Measurements from ENCODE around the gene SPATS2L. TPM values are rescaled to one million over a fixed set of nuclear protein-coding genes. Genes with fewer than 3 reads are reported as not detected.

Gene SPATS2L
- total RNA-seq, 1 experiment from 2014 or later: 66.2 TPM

DNA sequence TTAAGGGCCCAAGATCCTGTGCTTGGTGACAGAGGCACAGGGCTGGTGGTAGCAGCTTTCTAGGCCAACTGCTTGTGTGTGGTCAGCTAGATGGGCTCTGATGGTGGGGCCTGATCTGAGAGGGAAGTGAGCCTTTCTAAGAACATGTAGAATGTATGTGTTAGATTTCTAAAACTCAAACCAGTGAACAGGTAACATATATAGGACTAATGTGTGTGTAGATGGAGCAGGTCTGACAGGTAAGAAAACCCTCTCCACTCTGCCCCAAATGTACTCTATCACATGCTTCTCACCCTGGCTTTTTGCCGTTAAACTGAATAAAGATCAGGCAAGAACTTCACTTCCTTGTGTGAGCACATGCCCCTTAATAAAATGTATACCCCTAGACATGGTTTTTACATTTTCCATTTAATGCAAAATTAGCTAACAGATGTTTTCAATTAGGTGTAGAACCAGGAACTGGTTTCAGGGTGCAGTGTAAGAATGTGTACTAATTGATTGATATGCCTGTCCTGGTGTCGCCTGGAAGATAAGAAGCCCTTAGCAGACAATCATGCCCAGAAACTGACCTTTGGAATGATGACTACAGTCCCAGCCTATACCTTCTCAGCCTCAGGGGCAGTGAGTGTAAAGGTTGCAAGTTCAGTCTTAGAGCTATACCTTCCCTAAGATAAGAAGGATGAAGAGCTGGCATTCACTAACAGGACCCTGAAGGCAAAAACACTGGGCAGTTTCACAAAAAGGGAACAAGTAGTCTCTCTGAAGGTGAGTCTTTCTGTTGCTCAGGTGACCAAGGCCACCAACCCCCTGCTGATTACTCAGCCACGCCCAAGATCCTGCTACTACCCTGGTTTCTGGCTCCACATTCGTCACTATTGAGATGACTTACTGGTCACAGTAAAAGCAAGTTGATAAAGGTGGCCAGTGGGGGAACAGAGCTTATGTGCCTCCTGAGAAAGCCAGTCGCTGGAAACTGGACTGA lies 71.2 kb downstream of the SPATS2L start:
- peak; percentile 18 for DNase-seq (ENCODE audit: low read depth)

DNA sequence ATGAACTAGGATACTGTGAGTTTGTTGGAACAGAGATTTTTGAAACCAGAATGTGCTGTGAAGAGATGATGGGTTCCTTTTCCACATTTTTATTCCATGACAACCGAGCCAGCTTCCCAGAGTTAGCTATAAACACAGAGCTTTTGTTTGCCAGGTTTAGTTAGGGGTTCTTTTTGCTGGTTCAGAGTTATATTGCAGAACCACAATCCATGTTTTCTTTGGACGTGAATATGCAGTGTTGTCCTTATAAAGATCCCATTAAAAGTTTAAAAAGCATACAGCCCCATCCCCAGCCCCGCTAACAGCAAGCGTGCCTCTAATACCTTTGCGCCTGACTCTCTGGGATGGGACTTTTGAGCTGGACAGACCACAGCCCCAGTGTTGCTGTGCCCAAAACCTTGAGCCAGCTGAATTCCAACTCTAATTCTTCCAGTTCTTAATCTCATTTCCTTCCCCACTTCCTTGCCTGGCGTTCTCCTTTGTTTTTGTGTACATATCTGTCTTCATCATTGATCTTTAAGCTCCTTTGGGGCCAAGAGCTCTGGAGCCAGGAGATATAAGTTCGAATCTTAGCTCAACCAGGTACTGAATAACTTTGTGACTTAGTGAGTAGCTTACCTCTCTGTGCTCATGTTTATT lies 72.3 kb downstream of the SPATS2L start:
- peak; percentile 26 for DNase-seq (ENCODE audit: low read depth)

DNA sequence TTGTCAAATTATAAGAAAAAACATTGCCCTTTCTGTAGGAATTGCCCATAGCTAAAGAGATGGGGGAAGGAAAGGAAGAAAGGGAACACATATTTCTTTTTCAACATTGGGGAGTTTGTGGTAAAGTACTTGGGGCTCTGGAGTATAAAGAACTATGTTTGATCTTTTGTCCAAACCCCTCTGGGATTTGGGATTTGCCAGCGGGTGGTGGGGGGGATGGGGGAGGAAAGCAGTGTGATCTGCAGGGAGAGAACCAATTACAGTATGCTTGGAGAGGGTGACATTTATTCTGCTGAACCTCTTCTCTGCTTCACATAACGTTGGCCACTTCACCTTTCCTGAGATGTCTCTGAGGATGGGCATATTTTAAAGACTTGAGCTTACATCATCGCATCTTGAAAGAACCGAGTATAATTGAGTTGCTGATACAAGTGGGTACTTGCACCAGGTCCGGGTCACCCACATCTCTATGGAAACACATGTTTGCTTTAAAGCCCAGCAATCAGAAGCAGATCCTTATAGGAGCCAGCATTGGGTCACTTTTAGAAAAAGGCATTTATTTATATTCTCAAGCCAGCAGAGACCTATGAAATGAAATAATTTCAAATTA lies 73.1 kb downstream of the SPATS2L start:
- no peak for DNase-seq (ENCODE audit: low read depth)

DNA sequence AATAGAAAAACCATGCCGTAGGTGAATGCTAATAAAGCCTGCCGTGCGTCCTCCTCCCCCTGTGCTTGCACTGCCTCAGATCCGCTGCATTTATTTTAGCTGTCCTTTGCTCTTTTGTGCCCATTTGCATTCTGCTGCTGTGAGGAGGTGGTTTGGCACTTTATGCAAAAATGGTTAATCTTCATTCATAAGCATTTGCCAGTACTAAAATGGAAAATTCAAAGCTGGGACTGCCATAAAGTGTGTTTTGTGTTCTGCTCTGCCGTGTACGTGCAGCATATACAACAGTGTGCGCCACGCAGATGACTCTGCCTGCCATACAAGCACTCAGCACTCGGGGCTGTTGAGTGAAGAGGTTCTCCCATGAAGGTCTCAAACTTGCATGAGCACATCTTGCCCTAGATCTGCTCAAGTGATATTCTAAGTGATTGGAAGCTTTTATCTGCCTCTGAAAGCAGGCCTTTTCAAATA lies 73.6 kb downstream of the SPATS2L start:
- DNase-seq (ENCODE audit: low read depth): no peak

DNA sequence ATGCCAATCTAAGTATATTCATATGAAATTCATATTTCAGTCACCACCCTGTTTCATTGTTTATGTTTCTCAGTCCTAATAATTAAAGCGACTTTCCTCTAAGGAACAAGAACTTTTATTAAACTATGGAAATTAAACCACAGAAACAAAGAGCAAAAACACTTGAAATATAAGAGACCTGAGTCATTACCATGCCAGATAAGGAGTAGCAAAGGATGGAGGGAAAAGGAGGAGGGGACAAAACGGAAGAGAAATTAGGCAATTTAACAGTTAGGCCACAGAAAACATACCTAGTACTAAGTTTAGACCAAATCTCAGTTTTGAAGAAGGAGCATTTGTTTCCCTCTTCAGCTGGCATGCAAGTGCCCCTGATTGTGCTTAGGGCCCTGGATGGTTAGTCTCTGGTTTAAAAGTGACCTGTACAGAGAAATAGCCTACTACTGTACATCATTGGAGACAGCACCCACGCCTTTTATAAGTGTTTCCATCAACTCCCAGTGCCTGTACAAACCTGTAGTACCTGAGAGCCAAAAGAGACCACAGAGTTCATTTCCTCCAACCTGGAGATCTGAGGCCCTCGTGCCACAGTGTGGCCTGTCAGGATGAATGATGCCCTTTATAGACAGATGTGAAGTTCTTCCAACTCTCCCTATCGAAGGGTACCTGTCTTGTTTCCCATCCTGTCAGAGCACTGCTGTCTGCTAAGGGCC lies 74.5 kb downstream of the SPATS2L start:
- DNase-seq (ENCODE audit: low read depth): peak; percentile 60

DNA sequence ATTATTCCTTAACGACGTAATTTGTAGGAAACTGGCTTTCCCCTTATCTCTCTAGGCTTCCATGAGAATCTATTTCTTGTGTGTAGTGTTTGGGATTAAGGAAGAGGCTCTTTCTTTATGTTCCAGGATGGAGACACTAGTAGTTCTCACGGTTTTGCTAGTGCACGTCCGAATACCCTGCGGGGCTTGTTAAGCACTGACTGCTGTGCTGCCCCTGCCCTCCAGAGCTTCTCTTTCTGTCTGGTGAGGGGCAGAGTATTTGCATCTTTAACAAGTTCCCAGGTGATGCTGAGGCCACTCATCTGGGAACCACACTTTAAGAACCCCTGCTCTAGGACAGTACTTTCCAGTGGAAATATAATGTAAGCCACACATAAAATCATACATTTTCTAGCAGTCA lies 76.4 kb downstream of the SPATS2L start:
- DNase-seq (ENCODE audit: low read depth): no peak

DNA sequence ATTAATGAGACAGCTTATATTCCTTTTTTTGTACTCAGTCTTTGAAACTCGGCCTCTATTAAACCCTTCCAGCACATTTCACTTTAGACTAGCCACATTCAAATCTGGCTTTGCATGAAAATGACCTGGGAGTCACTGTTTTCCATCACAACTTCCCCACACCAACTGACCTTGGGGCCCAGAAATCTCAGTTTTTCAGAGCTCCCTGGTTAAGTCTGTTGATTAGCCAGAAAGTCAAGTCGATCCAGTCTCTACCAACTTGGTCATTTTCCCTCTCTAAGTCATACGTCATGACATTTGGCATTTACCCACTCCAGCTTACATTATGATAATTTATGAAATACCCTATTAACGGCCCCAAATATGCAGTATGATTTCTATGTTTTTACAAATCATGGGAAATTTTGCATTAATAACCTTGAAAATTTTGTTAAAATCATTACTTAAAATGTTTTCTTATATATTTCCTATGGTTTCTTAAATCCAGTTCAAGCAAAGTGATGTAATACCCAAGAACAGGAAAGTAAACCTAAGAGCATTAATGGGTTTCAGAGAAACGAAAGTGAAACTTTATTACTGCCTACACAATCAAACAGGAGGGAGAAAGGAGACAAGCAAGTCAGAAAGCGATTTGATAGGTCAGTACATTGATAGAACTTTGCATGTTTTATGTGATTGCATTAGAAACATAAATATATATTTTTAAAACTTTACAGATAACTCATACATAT lies 77.1 kb downstream of the SPATS2L start:
- DNase-seq (ENCODE audit: low read depth): peak; percentile 49

DNA sequence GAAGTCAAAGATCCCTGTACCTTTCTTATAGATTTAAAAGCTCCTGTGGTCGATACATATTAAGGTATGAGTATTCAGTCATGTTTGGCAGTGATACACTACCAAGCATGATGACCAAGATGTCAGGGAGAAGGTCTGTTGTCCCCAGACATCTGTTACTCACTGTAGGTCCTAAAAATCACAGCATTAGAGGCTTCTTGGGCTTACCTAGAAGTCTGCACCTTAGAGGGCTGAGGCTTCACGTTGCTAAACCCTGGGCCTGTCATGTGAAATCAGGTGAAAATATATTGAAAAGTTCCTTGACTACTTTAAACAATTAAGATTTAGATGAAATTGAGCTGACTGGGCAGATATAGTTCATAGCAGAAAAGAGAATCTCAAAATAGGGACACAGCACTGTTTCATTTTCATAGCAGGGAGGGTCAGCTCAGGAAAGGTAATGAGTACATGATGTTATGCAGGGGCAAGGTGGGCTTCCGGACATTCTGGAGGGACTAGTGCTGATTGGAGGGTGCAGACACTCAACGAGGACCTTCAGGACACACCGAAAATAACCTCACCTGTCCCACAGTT lies 78.7 kb downstream of the SPATS2L start:
- no peak for DNase-seq (ENCODE audit: low read depth)

DNA sequence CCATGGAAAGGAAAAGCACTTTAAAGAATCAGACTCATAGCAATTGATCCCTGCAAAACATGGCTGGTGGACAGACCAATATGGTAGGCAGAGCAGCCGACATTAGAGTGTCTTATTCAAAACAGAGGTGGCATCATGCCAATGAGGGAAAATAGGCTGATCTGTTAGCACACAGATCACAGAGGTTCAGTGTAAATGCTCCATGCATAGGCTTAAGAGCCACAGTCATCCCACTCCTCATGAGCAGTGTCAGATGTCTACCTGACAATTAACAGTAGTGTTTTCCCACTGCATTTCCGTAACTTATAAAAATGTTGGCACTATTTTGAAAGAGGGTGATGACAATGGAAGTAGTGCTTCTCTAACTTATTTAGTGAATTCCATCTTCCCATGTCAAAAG lies 86.7 kb downstream of the SPATS2L start:
- no peak for DNase-seq (ENCODE audit: low read depth)

DNA sequence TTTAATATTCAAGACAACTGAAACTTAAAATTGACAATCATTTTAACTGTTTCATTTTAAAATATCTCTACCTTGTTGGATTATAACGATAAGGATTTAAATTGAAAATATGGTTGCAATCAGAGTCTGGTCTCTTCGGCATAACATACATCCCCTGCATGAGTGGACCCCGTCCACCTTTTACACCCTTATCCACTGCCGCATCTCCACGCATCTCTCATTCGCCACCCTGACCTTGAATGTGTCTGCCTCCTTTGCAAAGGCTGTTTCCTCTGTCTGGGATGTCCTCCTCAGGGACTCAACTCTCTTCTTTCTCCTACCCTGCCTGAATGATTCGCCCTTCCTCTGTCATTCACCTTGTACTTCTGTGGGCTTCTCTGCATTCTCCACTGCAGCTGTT lies 87.6 kb downstream of the SPATS2L start:
- no peak for DNase-seq (ENCODE audit: low read depth)

DNA sequence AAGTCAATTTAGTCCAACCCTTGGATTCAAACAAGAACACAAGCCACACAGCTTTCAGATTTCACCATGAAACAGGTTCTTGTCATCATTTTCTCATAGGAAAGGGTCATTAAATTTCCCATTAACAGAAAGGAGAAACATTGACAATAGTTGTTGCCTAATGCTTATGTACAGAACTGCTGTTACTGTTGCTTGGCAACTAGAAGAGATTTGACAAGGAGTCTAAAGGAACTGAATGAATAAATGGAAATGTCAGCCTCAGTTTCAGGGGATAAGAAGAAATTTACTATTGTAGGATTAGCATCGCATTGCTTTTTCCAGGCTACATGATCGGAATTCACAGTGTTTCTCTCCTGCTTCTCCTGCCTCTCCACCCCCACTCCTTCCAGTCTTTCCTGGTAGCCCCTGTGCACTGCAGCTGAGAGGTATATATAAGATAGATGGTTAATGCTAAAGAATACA lies 90.3 kb downstream of the SPATS2L start:
- DNase-seq (ENCODE audit: low read depth): no peak

DNA sequence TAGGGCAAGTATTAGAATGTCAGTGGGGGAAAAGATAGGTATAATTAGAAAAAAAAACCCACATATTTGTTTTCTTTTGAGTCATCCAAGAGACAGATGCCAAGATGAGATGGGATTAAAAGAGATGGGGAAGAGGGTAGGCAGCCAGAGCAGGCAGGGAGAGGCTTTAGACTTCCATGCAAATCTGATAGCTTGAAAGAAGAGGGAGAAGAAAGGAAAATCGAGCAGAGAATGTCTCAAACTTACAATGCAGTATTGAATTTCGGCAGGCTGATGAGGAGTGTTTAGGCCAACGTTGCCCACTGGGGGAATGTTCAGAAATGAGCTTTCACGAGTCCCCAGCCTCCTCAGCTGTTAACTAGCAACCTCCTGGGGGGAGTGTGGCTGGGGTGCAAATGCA lies 91.3 kb downstream of the SPATS2L start:
- DNase-seq (ENCODE audit: low read depth): peak; percentile 67

DNA sequence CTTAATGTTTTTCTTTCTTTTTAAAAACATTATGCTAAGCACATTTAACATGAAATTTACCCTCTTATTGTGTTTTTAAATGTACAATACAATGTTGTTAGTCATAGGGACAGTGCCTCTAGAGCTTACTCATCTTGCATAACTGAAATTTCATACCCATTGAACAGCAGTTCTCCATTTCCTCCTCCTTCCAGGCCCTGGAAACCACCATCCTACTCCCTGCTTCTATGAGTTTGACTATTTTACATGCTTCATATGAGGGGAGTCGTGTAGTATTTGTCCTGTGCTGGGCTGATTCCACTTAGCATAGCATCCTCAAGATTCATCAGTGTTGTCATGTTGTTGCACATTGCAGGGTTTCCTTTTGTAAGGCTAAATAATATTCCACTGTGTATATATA lies 92.6 kb downstream of the SPATS2L start:
- DNase-seq (ENCODE audit: low read depth): peak; percentile 57

DNA sequence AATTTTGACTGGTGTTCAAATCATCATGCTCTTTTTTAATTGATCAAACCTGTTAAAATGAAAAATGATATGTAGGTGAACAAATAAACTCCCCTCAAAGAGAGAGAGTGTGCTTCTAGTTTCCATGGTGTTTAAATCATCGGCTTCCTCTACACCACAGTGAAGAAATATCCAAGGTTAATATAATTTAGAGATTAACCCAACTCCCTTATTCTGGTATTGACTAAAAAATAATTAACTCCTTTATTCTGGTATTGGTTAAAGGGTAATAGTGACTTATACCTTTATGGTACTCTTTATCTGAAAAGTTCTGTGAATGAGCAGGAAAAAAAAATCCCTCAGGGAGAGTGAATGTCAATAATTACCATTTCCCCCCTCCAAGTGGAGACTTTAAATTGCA lies 93.1 kb downstream of the SPATS2L start:
- DNase-seq (ENCODE audit: low read depth): no peak

DNA sequence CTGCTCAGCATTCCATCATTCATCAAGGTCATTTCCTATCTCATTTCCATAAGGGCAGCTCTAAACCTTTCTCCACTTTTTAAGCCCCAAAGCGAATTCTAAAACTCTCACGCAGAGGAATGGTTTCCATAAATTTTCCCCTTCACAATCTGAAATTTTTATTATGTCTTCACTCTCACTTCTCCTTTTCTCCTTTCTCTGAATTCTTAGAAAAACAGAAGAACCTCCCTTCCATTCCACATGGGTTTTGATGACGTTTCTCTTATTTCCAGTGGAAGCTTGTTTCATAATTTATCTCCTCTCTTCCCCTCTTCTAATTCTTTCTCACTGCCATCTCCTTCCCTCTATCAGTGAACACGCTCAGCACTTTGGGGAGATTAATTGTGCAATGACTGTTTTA lies 97.3 kb downstream of the SPATS2L start:
- DNase-seq (ENCODE audit: low read depth): no peak

DNA sequence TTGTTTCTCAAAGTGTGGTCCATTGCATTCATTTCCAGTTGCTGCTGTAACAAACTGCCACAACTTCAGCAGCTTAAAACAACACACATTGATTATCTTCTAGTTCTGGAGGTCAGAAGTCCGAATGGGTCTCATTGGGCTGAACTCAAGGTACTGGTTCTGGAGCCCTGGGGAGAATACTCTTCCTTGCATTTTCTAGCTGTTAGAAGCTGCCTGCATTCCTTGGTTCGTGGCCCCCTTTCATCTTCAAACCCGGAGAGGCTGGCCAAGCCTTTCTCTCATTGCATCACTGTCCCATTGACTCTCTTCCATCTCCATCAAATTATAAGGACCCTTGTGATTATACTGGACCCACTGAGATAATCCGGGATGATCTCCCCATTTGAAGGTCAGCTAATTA lies 98.1 kb downstream of the SPATS2L start:
- DNase-seq (ENCODE audit: low read depth): no peak

DNA sequence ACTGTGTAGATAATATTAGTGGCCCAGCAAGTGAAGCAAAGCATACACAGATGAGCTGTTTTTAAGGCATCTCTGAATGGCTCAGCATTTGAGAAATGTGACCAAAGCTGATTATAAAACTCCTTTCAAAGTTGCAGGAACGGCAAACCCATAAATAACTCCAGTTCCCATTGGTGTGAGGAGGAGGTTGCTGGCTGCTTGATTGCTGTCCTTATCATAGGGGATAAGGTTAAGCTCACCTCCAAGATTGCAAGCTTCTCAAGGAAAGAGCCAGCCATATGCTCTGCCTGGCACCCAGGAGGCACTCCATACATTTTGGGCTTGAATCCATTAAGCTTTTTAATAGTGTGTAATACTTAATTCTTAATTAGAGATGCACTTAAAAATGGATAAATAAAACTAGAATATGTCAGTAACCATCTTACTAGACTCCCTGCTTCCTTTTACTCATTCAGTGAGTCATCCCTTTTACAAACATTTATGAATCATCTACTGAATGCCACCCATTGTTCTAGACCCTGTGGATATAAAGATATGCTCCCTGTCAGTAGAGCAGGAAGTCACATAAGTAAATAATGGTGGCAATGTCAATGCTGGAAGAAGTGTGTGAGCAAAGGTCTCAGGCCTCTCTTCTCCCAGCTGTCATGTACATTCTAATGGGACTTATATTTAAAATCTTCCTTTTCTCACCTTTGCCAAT lies 99.3 kb downstream of the SPATS2L start:
- peak; percentile 86 for DNase-seq (ENCODE audit: low read depth)

DNA sequence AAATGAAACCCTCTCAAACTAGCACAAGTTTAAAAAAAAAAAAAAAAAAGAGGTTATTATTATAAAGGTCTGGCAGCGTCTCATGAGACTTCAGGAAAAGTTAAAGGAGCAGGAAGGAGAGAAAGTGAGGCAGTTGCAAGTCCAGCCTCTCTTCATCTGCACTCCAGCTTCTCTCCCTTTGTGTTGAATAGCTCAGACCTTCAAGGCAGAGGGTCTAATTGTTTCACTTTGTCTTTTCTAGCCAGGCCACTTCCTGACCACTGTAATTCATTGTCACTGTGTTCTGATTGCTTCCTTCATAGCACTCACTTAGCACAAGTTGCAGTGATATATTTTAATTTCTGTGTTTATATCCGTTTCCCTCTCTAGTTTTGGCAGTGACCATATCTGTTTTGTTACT lies 99.9 kb downstream of the SPATS2L start:
- peak; percentile 34 for DNase-seq (ENCODE audit: low read depth)

DNA sequence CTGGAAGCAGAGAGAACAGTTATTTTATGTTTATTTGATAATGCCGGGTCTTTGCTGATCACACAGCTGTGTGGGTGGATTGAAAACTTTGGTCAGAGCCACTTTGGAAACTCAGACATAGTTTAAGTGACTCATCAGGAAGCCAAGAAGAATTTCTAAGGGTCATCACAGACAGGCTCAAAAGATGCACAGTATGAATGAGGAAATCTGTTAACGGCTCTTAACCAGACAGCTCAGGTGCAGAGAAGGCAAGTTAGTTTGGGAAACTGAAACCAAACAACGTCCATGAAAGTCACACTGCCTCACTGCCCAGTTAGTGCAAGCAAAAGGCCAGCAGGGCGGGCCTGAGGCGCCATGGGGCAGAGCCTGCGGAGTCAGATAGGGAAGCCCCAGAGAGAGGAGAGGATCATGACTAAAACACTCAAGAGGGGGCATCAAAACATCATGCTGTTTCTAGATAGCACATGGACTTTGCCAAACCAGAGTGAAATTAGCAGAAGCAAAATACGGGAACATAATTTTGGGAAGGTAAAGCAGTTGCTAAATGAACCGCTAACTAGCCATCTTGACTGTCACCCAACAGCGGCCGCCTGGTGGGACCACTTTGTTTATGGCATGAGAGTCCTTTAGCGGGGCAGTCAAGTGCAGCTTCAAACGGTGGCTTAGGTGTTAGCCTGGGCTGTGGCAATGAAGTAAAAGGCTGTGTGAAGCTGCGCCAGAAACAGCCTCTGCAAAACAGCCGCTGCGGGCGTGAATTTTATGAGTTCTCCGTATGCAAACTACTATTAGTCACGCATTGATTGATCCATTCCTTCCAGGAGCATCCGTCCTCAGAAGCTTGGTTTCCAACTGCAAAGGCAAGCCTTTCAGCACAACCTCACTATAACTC lies 102.2 kb downstream of the SPATS2L start:
- peak; percentile 74 for DNase-seq (ENCODE audit: low read depth)
